A549 (cell line): ENCODE results near the gene ODAD4. TPM values are rescaled to one million over a fixed set of nuclear protein-coding genes. Genes with fewer than 3 reads are reported as not detected.

Experiments
- ATAC-seq, 2 experiments: fragments of 200-7000 bp in 1 of 2; fragments of >200 bp in 1 of 2; cut with Nextera tagmentation in 1 of 2; cut with Tn5 transposase in 1 of 2; 3 replicates each; pipeline versions ENCODE4 v1.8.0 to v1.9.1; 2018 to 2020; ENCODE audit warnings: mild to moderate bottlenecking in 1 of 2, moderate library complexity in 1 of 2
- CTCF ChIA-PET: fragments of 300-600 bp; sonication (Branson Sonifier 250); formaldehyde crosslinking; extraction: SDS; loops from one replicate; lab custom pipeline; 2021; ENCODE audit warnings: antibody characterized with exemption, inconsistent platforms; lab: Yijun Ruan, JAX
- POLR2A ChIA-PET: fragments of 350-600 bp; formaldehyde crosslinking; extraction: SDS; loops from one replicate; lab custom pipeline; 2021; ENCODE audit warnings: antibody characterized with exemption, inconsistent platforms; lab: Yijun Ruan, JAX
- DNase-seq, 2 experiments: peaks; one replicate each; pipeline versions ENCODE4 v3.0.0 to v3.0.0-alpha.2; 2011 to 2016; ENCODE audit warnings: low read depth in 1 of 2, low spot score in 1 of 2
- FAIRE-seq: peaks from 2 replicates; lab custom pipeline; 2011; peaks lifted over from hg19 to GRCh38; lab: Jason Lieb, UNC
- H3K27ac ChIP-seq, 2 experiments: fragments of >200 bp; sonication (Bioruptor Twin); formaldehyde crosslinking; 3 replicates each; pipeline ENCODE4 v1.5.1; 2016 to 2017
- H3K4me1 ChIP-seq: fragments of >200 bp; sonication (Bioruptor Twin); formaldehyde crosslinking; 3 replicates; pipeline ENCODE4 v1.6.1; 2016
- H3K4me2 ChIP-seq: fragments of >200 bp; sonication (Bioruptor Twin); formaldehyde crosslinking; 3 replicates; pipeline ENCODE4 v1.6.1; 2016
- H3K4me3 ChIP-seq: fragments of >200 bp; sonication (Bioruptor Twin); formaldehyde crosslinking; 3 replicates; pipeline ENCODE4 v1.5.1; 2016
- H3K9me3 ChIP-seq: fragments of >200 bp; sonication (Bioruptor Twin); formaldehyde crosslinking; 3 replicates; pipeline ENCODE4 v1.6.1; 2016
- CEBPB ChIP-seq, 2 experiments: fragments of >200 bp in 1 of 2; sonication (Bioruptor Twin) in 1 of 2; formaldehyde crosslinking in 1 of 2; IDR thresholded peaks; 2 replicates each; pipeline ENCODE4 v1.6.1; 2012 to 2016
- CHD4 ChIP-seq: fragments of 200-600 bp; sonication (generic); IDR thresholded peaks from 2 replicates; pipeline ENCODE4 v1.6.1; 2016; ENCODE audit warnings: antibody characterized with exemption, mild to moderate bottlenecking, borderline replicate concordance
- EHF ChIP-seq: fragments of 250-450 bp; sonication (Bioruptor Pico); IDR thresholded peaks from 2 replicates; pipeline ENCODE4 v1.5.0; 2020; ENCODE audit warnings: mild to moderate bottlenecking
- EHMT2 ChIP-seq: fragments of 200-600 bp; sonication (generic); IDR thresholded peaks from 2 replicates; pipeline ENCODE4 v1.6.1; 2016; ENCODE audit warnings: antibody characterized with exemption, low read depth, mild to moderate bottlenecking, moderate library complexity
- ELK1 ChIP-seq: fragments of 150-350 bp; IDR thresholded peaks from 2 replicates; pipeline ENCODE4 v1.6.1; 2014; ENCODE audit warnings: low read depth, mild to moderate bottlenecking, low read length
- JUN ChIP-seq, 2 experiments: fragments of >200 bp; sonication (Bioruptor Twin); formaldehyde crosslinking; IDR thresholded peaks; 2 replicates in 1 of 2; 3 replicates in 1 of 2; pipeline ENCODE4 v1.6.1; 2016 to 2017
- MAX ChIP-seq: IDR thresholded peaks from 2 replicates; pipeline ENCODE4 v1.6.1; 2012
- MYC ChIP-seq: IDR thresholded peaks from 2 replicates; pipeline ENCODE4 v1.6.1; 2012; ENCODE audit warnings: mild to moderate bottlenecking, inconsistent platforms, low read length, improper control_type of control experiment, borderline replicate concordance
- NPAS2 ChIP-seq: fragments of 250-450 bp; sonication (Bioruptor Pico); IDR thresholded peaks from 2 replicates; pipeline ENCODE4 v1.8.0; 2022; ENCODE audit warnings: mild to moderate bottlenecking, moderate library complexity, borderline replicate concordance
- PBX3 ChIP-seq: IDR thresholded peaks from 2 replicates; pipeline ENCODE4 v1.6.1; 2012
- PHF8 ChIP-seq: fragments of 200-600 bp; sonication (generic); IDR thresholded peaks from 2 replicates; pipeline ENCODE4 v1.6.1; 2016; ENCODE audit warnings: low read depth, mild to moderate bottlenecking, antibody characterized with exemption, moderate library complexity, borderline replicate concordance
- POLR2A ChIP-seq: IDR thresholded peaks from 2 replicates; pipeline ENCODE4 v1.6.1; 2012; ENCODE audit warnings: mild to moderate bottlenecking, low read length
- RAD21 ChIP-seq, 2 experiments: fragments of >200 bp in 1 of 2; sonication (Bioruptor Twin) in 1 of 2; formaldehyde crosslinking in 1 of 2; IDR thresholded peaks in 1 of 2; conservative IDR thresholded peaks in 1 of 2; 2 replicates in 1 of 2; 3 replicates in 1 of 2; pipeline ENCODE4 v1.6.1; 2012 to 2018; ENCODE audit warnings: inconsistent platforms in 1 of 2
- RARB ChIP-seq: fragments of 250-450 bp; sonication (Bioruptor Pico); IDR thresholded peaks from 2 replicates; pipeline ENCODE4 v1.8.0; 2021; ENCODE audit warnings: mild to moderate bottlenecking, moderate library complexity
- RCOR1 ChIP-seq: fragments of 150-350 bp; IDR thresholded peaks from 2 replicates; pipeline ENCODE4 v1.6.1; 2014; ENCODE audit warnings: antibody characterized with exemption, low read length, low read depth
- RFX5 ChIP-seq: fragments of 450-650 bp; IDR thresholded peaks from 2 replicates; pipeline ENCODE4 v1.7.1; 2014; ENCODE audit warnings: antibody characterized with exemption, mild to moderate bottlenecking, moderate library complexity
- RNF2 ChIP-seq: fragments of 200-600 bp; sonication (generic); IDR thresholded peaks from 2 replicates; pipeline ENCODE4 v1.6.1; 2016; ENCODE audit warnings: low read depth, mild to moderate bottlenecking, antibody characterized with exemption, moderate library complexity, borderline replicate concordance
- TFCP2L1 ChIP-seq: fragments of 250-450 bp; sonication (Bioruptor Pico); IDR thresholded peaks from 2 replicates; pipeline ENCODE4 v1.5.0; 2021; ENCODE audit warnings: mild to moderate bottlenecking
- USF2 ChIP-seq: fragments of 450-650 bp; IDR thresholded peaks from 2 replicates; pipeline ENCODE4 v1.6.1; 2014; ENCODE audit warnings: antibody characterized with exemption
- ZC3H11A ChIP-seq: fragments of 450-650 bp; IDR thresholded peaks from 2 replicates; pipeline ENCODE4 v1.6.1; 2014; ENCODE audit warnings: antibody characterized with exemption, mild to moderate bottlenecking
- ZSCAN20 ChIP-seq: fragments of 250-450 bp; sonication (Bioruptor Pico); IDR thresholded peaks from 2 replicates; pipeline ENCODE4 v1.8.0; 2022; ENCODE audit warnings: mild to moderate bottlenecking, moderate library complexity
- WGBS: methylation state at CpG from one replicate; pipeline ENCODE4 v1.1.6; 2017; ENCODE audit errors: missing lambda C conversion rate; 5-methylcytosine and 5-hydroxymethylcytosine counted together
- polyA plus RNA-seq, 4 experiments: library from polyadenylated mRNA; depleted of rRNA in 3 of 4; stranded (reverse); fragments of >200 nt; fragmentation: RNase III in 1 of 4; extraction: RNeasy Plus Mini Kit Qiagen cat#74134 plus additional on column Dnase treatment in 1 of 4; gene quantifications; 2 replicates in 3 of 4; 3 replicates in 1 of 4; pipeline ENCODE4 v1.2.3, GENCODE V29; 2011 to 2017

Gene ODAD4
- polyA plus RNA-seq, 2 of the 4 experiments (the other 2 are of a cell fraction): 2.0 to 2.3 TPM

- TF ChIP-seq EHMT2 (no peak), MYC (no peak), USF2 (no peak), RAD21 (conservative IDR thresholded peaks at IDR 0.05 in 1 of 2, IDR thresholded peaks at IDR 0.05 in 1 of 2) (no peak), EHF (CRISPR knock-in tag) (no peak)
- TF ChIP-seq, all 56 proteins: peak for 0
These were observed 14.5 kb downstream of the ODAD4 start (continued) for GRCh38 chr17:41944943-41945342.

- DNase-seq: no peak
- no peak for TF ChIP-seq CHD4
- no peak for TF ChIP-seq RCOR1
- TF ChIP-seq PBX3: no peak
- TF ChIP-seq ELK1: no peak
- POLR2A ChIA-PET: no interaction called here
- 84% methylated on average over 11 of the region's 11 CpGs for WGBS
- H3K27ac ChIP-seq: no peak overlapping the region
- CTCF ChIA-PET: interaction anchor here (0.6 to 15.4 kb wide), 9 partner anchors 10 to 805 kb away, joined by 3 to 204 read pairs (median 5); partner anchors contain the start of gene ODAD4
- H3K4me3 ChIP-seq: no peak overlapping the region
- H3K4me2 ChIP-seq: no peak overlapping the region
- peak in 1 of 2 experiments; percentile 30; a peak in 3 of 6 replicates for ATAC-seq
- no peaks in the 10 kb centered on the region for H3K4me1 ChIP-seq
- no peaks in the 10 kb centered on the region for H3K9me3 ChIP-seq
- no peak for FAIRE-seq
These were observed 18.5 kb downstream of the ODAD4 start for GRCh38 chr17:41948762-41949460.

GRCh38 chr17:41956522-41956921 lies 26.1 kb downstream of the ODAD4 start:
- ATAC-seq (no peak), FAIRE-seq (no peak), DNase-seq (no peak)
- H3K4me2 ChIP-seq: no peak overlapping the region
- TF ChIP-seq CEBPB (IDR thresholded peaks at IDR 0.05) (no peak), MAX (no peak), RCOR1 (no peak), POLR2A (no peak), EHMT2 (no peak), NPAS2 (no peak), USF2 (no peak), RNF2 (no peak), RARB (CRISPR knock-in tag) (no peak), ELK1 (no peak), PHF8 (no peak), ZC3H11A (no peak), TFCP2L1 (CRISPR knock-in tag) (no peak), ZSCAN20 (CRISPR knock-in tag) (no peak), RFX5 (no peak), JUN (IDR thresholded peaks at IDR 0.05) (no peak)
- WGBS: 90% methylated on average over 6 of the region's 6 CpGs
- H3K9me3 ChIP-seq: no peaks in the 10 kb centered on the region
- H3K4me3 ChIP-seq: no peak overlapping the region
- H3K27ac ChIP-seq: no peak overlapping the region
- CTCF ChIA-PET: interaction anchor here (1.8 to 29.5 kb wide), 3 partner anchors 12 to 130 kb away, joined by 6 to 378 read pairs (median 204); partner anchors contain the start of genes DNAJC7 and NKIRAS2
- POLR2A ChIA-PET: no interaction called here
- peaks cover 7% of the 10 kb centered on the region; the same call in 2 of the 3 replicates for H3K4me1 ChIP-seq
